A673 (cell line): ENCODE measurements around the gene ZP2. TPM values are rescaled to one million over a fixed set of nuclear protein-coding genes. Genes with fewer than 3 reads are reported as not detected.

Source experiments
- BruUV-seq: library from RNA; stranded (reverse); fragments of 400-500 nt; replicated peaks from 2 replicates; lab custom pipeline; 2021; lab: Mats Ljungman, UMichigan
- CTCF ChIA-PET: fragments of 300-600 bp; sonication (Branson Sonifier 250); formaldehyde crosslinking; loops from one replicate; lab custom pipeline; 2022; ENCODE audit warnings: antibody characterized with exemption; lab: Charles Lee
- POLR2A ChIA-PET: fragments of 300-600 bp; sonication (Branson Sonifier 250); formaldehyde crosslinking; loops from one replicate; lab custom pipeline; 2022; ENCODE audit warnings: antibody characterized with exemption; ENCODE audit not compliant: low non-redundant PET; lab: Charles Lee
- DNase-seq: peaks from one replicate; pipeline ENCODE4 v3.0.0-alpha.2; 2015; ENCODE audit warnings: low spot score
- H3K27ac ChIP-seq: fragments of 200-600 bp; sonication (generic); 2 replicates; pipeline ENCODE4 v1.5.1; 2016; ENCODE audit warnings: mixed run types, low read depth, mild to moderate bottlenecking, mixed read lengths, antibody characterized with exemption, low read length; ENCODE audit not compliant: poor library complexity, severe bottlenecking
- H3K27me3 ChIP-seq: fragments of 200-600 bp; sonication (generic); replicated peaks from 2 replicates; pipeline ENCODE4 v1.6.1; 2017; ENCODE audit warnings: mixed run types, low read depth, mild to moderate bottlenecking, mixed read lengths, antibody characterized with exemption, low read length; ENCODE audit not compliant: insufficient read depth, poor library complexity
- H3K36me3 ChIP-seq: fragments of 200-600 bp; sonication (generic); 2 replicates; pipeline ENCODE4 v1.6.1; 2016; ENCODE audit warnings: mixed run types, mild to moderate bottlenecking, mixed read lengths, antibody characterized with exemption, low read length; ENCODE audit not compliant: insufficient read depth, poor library complexity, severe bottlenecking
- H3K4me1 ChIP-seq: fragments of 200-600 bp; sonication (generic); 2 replicates; pipeline ENCODE4 v1.6.1; 2017; ENCODE audit warnings: mixed run types, mild to moderate bottlenecking, mixed read lengths, antibody characterized with exemption, low read length; ENCODE audit not compliant: insufficient read depth, poor library complexity, severe bottlenecking
- H3K4me3 ChIP-seq: fragments of 200-600 bp; sonication (generic); 2 replicates; pipeline ENCODE4 v1.5.1; 2016; ENCODE audit warnings: low read depth, mixed run types, mild to moderate bottlenecking, mixed read lengths, low read length; ENCODE audit not compliant: poor library complexity, severe bottlenecking
- H3K9me3 ChIP-seq: fragments of 200-600 bp; sonication (generic); 2 replicates; pipeline ENCODE4 v1.6.1; 2016; ENCODE audit warnings: mixed run types, low read depth, mild to moderate bottlenecking, mixed read lengths, antibody characterized with exemption, low read length; ENCODE audit not compliant: poor library complexity, severe bottlenecking
- CTCF ChIP-seq: fragments of 300-800, 200-600 bp; sonication (generic); conservative IDR thresholded peaks from 2 replicates; pipeline ENCODE4 v1.5.1; 2017; ENCODE audit warnings: low read depth, mild to moderate bottlenecking, antibody characterized with exemption, low read length, moderate library complexity, mixed read lengths
- EZH2 ChIP-seq: fragments of 200-600 bp; sonication (generic); IDR thresholded peaks from 2 replicates; pipeline ENCODE4 v1.6.1; 2017; ENCODE audit warnings: borderline replicate concordance, low read depth, mild to moderate bottlenecking, mixed read lengths, antibody characterized with exemption, low read length; ENCODE audit not compliant: poor library complexity, severe bottlenecking
- intact Hi-C: fragments of 100-400 bp; cut with micrococcal nuclease; formaldehyde crosslinking; loops from one replicate; pipeline ENCODE4 v1.10.0; 2022; ENCODE audit not compliant: unreplicated experiment
- total RNA-seq: library from RNA; stranded (reverse); gene quantifications from 2 replicates; pipeline ENCODE4 v1.2.3, GENCODE V29; 2021

The ZP2 gene
- total RNA-seq, 1 experiment from 2014 or later, result not detected

GRCh38 chr16:21233045-21233520 lies 21.7 kb upstream of the ZP2 start:
- Histone ChIP-seq H3K4me1 (no peaks in the 10 kb centered on the region), H3K9me3 (no peaks in the 10 kb centered on the region), H3K36me3 (no peaks in the 10 kb centered on the region), H3K27me3 (peaks cover 77% of the 10 kb centered on the region), H3K4me3 (no peak overlapping the region), H3K27ac (no peak overlapping the region)
- DNase-seq, result no peak
- no TSS peak for BruUV-seq
- ChIA-PET POLR2A (no interaction called here), CTCF (no interaction called here)
- TF ChIP-seq EZH2 (no peak), CTCF (no peak)
- intact Hi-C loops, result no loop called here

- Histone ChIP-seq H3K4me1 (no peaks in the 10 kb centered on the region), H3K4me3 (no peak overlapping the region), H3K27ac (no peak overlapping the region), H3K36me3 (no peaks in the 10 kb centered on the region), H3K27me3 (peaks cover 84% of the 10 kb centered on the region), H3K9me3 (no peaks in the 10 kb centered on the region)
- no peak for TF ChIP-seq EZH2
- TF ChIP-seq CTCF, result no peak
- POLR2A ChIA-PET, result no interaction called here
- no peak for DNase-seq
- no TSS peak for BruUV-seq
- CTCF ChIA-PET, result no interaction called here
- intact Hi-C loops, result no loop called here
These were observed 17.0 kb upstream of the ZP2 start for GRCh38 chr16:21228361-21228872.

GRCh38 chr16:21227866-21228265 lies 16.5 kb upstream of the ZP2 start:
- peaks cover 78% of the 10 kb centered on the region for H3K27me3 ChIP-seq
- no peak for DNase-seq
- ChIA-PET CTCF (no interaction called here), POLR2A (no interaction called here)
- no peaks in the 10 kb centered on the region for H3K9me3 ChIP-seq
- H3K36me3 ChIP-seq, result no peaks in the 10 kb centered on the region
- H3K4me1 ChIP-seq, result no peaks in the 10 kb centered on the region
- no peak overlapping the region for H3K4me3 ChIP-seq
- intact Hi-C loops, result no loop called here
- no peak for TF ChIP-seq CTCF
- no peak overlapping the region for H3K27ac ChIP-seq
- BruUV-seq, result no TSS peak
